ENCODE measurements around the gene GRID1. TPM values are rescaled to one million over a fixed set of nuclear protein-coding genes. Genes with fewer than 3 reads are reported as not detected.

GRID1 gene
- total and polyA plus RNA-seq, 11 donors = 0.69 to 3.4 (median 1.6) TPM

DNA sequence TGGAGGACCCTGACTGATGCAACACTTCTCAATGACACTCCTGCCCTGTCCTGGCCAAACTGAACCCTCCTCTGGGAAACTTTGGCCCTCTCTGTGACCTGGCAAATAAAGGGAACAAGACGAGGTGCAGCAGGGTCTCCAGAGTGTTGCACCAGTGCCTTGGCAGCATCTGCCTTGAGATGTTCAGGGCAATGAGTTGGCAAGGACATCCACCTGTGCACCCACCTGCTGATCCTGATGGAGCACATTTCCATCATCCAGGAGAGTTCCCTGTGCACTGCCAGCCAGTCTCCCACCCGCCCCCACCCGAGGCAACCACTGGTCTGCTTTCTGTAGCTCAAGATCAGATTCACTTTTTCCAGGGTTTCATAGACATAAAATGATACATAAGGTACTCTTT, 407.4 kb downstream of the GRID1 start:
- no peaks in the 10 kb centered on the region for H3K27me3 ChIP-seq

DNA sequence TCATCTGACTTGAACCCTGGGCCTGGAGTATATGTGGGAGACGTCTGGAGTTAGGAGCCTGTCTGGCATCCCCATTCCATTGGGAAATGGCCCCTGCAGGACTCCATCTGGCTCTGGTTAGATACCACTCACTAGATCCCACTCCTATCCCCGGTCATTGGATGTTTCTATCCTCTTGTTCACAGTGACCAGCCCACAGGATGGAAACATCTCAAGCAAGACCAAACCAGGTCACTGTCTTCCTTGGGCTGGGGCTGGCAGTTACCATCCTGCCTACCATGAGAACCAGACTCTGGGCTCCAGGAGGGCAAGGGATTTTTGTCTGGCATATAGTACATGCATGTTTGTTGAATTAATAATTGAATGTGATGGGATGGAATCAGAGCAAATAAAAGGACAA, 415.7 kb downstream of the GRID1 start:
- DNase-seq = no peak
- Histone ChIP-seq H3K4me3 (no peak overlapping the region), H3K36me3 (no peaks in the 10 kb centered on the region), H3K27me3 (no peaks in the 10 kb centered on the region), H3K9me3 (peaks cover 0 to 4% (median 0%) of the 10 kb centered on the region in 12 donors), H3K4me1 (no peaks in the 10 kb centered on the region), H3K27ac (no peak overlapping the region)
- TF ChIP-seq, protein P1, sequence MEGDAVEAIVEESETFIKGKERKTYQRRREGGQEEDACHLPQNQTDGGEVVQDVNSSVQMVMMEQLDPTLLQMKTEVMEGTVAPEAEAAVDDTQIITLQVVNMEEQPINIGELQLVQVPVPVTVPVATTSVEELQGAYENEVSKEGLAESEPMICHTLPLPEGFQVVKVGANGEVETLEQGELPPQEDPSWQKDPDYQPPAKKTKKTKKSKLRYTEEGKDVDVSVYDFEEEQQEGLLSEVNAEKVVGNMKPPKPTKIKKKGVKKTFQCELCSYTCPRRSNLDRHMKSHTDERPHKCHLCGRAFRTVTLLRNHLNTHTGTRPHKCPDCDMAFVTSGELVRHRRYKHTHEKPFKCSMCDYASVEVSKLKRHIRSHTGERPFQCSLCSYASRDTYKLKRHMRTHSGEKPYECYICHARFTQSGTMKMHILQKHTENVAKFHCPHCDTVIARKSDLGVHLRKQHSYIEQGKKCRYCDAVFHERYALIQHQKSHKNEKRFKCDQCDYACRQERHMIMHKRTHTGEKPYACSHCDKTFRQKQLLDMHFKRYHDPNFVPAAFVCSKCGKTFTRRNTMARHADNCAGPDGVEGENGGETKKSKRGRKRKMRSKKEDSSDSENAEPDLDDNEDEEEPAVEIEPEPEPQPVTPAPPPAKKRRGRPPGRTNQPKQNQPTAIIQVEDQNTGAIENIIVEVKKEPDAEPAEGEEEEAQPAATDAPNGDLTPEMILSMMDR (IDR thresholded peaks at IDR 0.05) = no peak
- TF ChIP-seq POLR2A (IDR thresholded peaks at IDR 0.05) = no peak
- ATAC-seq = no peak
- WGBS, 4 donors = 73 to 78% (median 77%) methylated on average over 2 of the region's 2 CpGs
- intact Hi-C loops (cut with DNase I) = no loop called here

More for the DNA sequence above, 407.4 kb downstream of the GRID1 start:
- TF ChIP-seq POLR2A (IDR thresholded peaks at IDR 0.05) = no peak
- TF ChIP-seq, protein P1 (IDR thresholded peaks at IDR 0.05) = no peak
- DNase-seq (no peak), ATAC-seq (no peak)
- Histone ChIP-seq H3K4me1 (no peaks in the 10 kb centered on the region), H3K27ac (no peak overlapping the region), H3K36me3 (no peaks in the 10 kb centered on the region), H3K9me3 (peaks cover 0 to 11% (median 0%) of the 10 kb centered on the region in 12 donors), H3K4me3 (no peak overlapping the region)
- WGBS, 4 donors = 50 to 79% (median 73%) methylated on average over 3 of the region's 3 CpGs
- intact Hi-C loops (cut with DNase I) = no loop called here

DNA sequence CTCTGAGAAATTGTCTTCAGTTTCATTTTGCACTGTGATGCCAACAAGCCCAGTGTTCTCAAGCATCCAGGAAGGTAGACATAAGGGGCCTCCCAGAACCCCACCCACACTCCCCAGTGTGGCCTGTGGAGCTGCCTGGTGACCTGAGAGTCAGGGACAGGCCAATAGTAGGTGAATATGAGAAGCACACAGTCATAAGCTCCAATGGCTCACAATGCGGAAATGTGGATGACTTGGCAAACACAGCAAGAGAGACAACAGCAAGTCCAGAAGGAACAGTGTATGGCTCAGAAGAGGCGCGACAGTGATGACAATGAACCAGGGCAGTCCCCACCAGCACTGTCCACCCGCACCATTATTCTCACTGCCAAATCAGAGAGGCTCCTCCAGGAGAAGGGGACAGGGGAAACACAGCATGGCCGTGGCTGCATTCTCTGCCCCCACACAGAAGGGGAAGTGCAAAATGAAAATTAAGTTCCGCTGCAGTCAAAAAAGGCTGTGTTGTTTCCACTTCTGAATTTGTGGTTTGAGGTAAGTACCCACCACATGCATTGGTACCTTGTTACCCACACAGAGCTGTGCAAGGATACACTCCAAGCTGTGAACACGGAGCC, 419.8 kb downstream of the GRID1 start:
- DNase-seq (no peak), ATAC-seq (no peak)
- Histone ChIP-seq H3K4me1 (no peaks in the 10 kb centered on the region), H3K9me3 (no peaks in the 10 kb centered on the region), H3K27ac (no peak overlapping the region), H3K36me3 (no peaks in the 10 kb centered on the region), H3K27me3 (no peaks in the 10 kb centered on the region), H3K4me3 (no peak overlapping the region)
- intact Hi-C loops (cut with DNase I) = no loop called here
- TF ChIP-seq, protein P1 (IDR thresholded peaks at IDR 0.05) = no peak
- no peak for TF ChIP-seq POLR2A (IDR thresholded peaks at IDR 0.05)
- 86 to 90% (median 87%) methylated on average over 7 of the region's 7 CpGs for WGBS, 4 donors

DNA sequence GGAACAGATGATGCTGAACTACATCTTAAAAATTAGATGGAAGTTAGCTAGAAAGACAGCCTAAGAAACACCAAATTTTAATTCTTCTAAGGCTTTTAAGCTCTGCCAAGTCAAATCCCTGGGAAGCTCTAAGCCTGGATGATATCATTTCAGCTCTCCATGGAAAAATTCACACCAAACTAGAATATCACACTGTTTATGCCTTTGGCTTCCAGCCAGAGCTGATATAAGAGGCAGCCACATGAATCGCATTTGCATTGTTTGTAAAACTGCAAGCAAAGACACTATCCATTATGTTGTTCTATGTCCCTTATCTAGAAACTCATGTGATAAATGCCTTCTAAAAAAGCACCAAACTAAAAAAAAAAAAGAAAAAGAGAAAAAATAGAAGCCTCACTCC, 430.4 kb downstream of the GRID1 start:
- whole genome bisulfite sequencing, 4 donors = 24 to 38% (median 31%) methylated on average over 1 of the region's 1 CpG
- no peak for ATAC-seq
- no peaks in the 10 kb centered on the region for H3K36me3 ChIP-seq
- no peak overlapping the region for H3K27ac ChIP-seq
- intact Hi-C loops (cut with DNase I) = no loop called here
- peaks cover 0 to 8% (median 0%) of the 10 kb centered on the region in 12 donors for H3K9me3 ChIP-seq
- no peak overlapping the region for H3K4me3 ChIP-seq
- DNase-seq = no peak
- H3K4me1 ChIP-seq = no peaks in the 10 kb centered on the region
- no peaks in the 10 kb centered on the region for H3K27me3 ChIP-seq
- no peak for TF ChIP-seq POLR2A (IDR thresholded peaks at IDR 0.05)
- TF ChIP-seq, protein P1 (IDR thresholded peaks at IDR 0.05) = no peak
